Stomach (tissue), 4 donors: ENCODE measurements around the gene KIAA0040.

Experiments used
- EP300 ChIP-seq: sonication (generic); formaldehyde crosslinking; IDR thresholded peaks from one replicate; pipeline ENCODE4 v1.6.1; 2017; ENCODE audit warnings: antibody characterized with exemption
- POLR2A ChIP-seq, 4 donors: fragments of 450-650 bp; IDR thresholded peaks; one replicate each; pipeline ENCODE4 v1.6.1; 2016; ENCODE audit warnings: antibody characterized with exemption in 4 of 4, control low read depth in 2 of 4, mild to moderate bottlenecking in 1 of 4, moderate library complexity in 1 of 4
- POLR2AphosphoS5 ChIP-seq, 3 donors: sonication (generic); formaldehyde crosslinking; IDR thresholded peaks; one replicate each; pipeline ENCODE4 v1.6.1; 2016; ENCODE audit warnings: antibody characterized with exemption in 3 of 3
- TF ChIP-seq, protein P1 (sequence below), 7 experiments: fragments of 450-650 bp in 4 of 7; fragments of 200-600 bp in 3 of 7; sonication (generic) in 3 of 7; IDR thresholded peaks; one replicate each; pipeline ENCODE4 v1.5.1; 2016 to 2019; ENCODE audit warnings: antibody characterized with exemption in 7 of 7, control low read depth in 2 of 7, mild to moderate bottlenecking in 1 of 7

DNA sequence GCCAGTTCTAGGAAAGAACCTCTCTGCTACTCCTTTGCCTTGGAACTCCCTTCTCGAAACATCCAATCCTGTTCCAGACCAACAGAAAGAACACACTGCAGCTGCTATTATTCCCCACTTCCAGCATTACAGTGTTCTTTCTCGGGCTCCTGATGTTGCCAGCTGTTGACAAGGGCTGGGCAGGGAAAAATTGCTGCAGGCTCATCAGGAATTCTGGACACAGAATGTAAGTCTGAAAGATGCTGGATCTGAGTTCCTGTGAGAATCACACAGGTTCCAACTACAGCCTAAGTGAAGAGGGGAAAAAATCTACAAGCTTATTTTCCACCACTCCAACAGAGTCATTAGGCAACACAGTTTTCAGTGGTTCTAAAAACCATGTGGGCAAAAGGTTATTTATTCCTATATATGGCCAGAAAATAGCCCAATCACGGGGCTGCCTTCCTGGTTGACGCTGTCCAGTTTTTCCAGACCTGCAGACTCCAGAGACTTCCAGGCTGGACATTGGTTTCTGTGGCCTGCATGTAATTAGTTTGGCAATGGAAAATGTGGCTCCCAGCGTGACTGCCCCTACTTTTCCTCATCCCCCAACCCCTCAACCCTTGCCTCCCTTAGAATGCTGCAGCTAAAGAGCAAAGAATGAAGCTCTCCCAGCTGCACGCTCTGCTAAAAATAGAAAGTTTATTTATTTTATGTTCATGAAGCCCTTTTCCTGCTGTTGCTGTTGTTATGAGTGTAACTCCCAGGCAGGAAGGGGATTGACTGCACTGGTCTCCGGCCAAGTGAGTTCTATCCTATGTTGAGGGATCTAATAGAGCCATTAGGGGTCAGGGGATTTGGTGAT is 8.3 kb upstream of the KIAA0040 start:
- TF ChIP-seq, protein P1, sequence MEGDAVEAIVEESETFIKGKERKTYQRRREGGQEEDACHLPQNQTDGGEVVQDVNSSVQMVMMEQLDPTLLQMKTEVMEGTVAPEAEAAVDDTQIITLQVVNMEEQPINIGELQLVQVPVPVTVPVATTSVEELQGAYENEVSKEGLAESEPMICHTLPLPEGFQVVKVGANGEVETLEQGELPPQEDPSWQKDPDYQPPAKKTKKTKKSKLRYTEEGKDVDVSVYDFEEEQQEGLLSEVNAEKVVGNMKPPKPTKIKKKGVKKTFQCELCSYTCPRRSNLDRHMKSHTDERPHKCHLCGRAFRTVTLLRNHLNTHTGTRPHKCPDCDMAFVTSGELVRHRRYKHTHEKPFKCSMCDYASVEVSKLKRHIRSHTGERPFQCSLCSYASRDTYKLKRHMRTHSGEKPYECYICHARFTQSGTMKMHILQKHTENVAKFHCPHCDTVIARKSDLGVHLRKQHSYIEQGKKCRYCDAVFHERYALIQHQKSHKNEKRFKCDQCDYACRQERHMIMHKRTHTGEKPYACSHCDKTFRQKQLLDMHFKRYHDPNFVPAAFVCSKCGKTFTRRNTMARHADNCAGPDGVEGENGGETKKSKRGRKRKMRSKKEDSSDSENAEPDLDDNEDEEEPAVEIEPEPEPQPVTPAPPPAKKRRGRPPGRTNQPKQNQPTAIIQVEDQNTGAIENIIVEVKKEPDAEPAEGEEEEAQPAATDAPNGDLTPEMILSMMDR (IDR thresholded peaks at IDR 0.05) = no peak
- no peak for TF ChIP-seq EP300
- no peak for TF ChIP-seq POLR2AphosphoS5 (IDR thresholded peaks at IDR 0.05)
- TF ChIP-seq POLR2A (IDR thresholded peaks at IDR 0.05) = no peak
